Left ventricle myocardium superior (tissue), 1 donor: ENCODE results near the gene COX15. TPM values are rescaled to one million over a fixed set of nuclear protein-coding genes. Genes with fewer than 3 reads are reported as not detected.

Source experiments
- ATAC-seq: fragments of 200-7000 bp; cut with Tn5 transposase; one replicate; pipeline ENCODE4 v1.9.1; 2020; ENCODE audit warnings: mild to moderate bottlenecking, moderate library complexity
- DNase-seq: peaks from one replicate; pipeline ENCODE4 v3.0.0-alpha.2; 2020
- intact Hi-C: fragments of 100-400 bp; cut with micrococcal nuclease; formaldehyde crosslinking; loops from one replicate; pipeline ENCODE4 v1.11.0; 2022
- total RNA-seq: library from RNA; stranded (reverse); fragmentation: NEBNext Ultra II Directional; extraction: Animal tissue kit (Norgen Biotek cat#: 25700); gene quantifications from one replicate; pipeline ENCODE4 v1.2.1, GENCODE V29; 2021
- donor health status: DM: no; HTN: yes; CAD: no; lungs with severe emphysema.

COX15 gene
- total RNA-seq, 1 donor from 2014 or later: 35.7 TPM

DNA sequence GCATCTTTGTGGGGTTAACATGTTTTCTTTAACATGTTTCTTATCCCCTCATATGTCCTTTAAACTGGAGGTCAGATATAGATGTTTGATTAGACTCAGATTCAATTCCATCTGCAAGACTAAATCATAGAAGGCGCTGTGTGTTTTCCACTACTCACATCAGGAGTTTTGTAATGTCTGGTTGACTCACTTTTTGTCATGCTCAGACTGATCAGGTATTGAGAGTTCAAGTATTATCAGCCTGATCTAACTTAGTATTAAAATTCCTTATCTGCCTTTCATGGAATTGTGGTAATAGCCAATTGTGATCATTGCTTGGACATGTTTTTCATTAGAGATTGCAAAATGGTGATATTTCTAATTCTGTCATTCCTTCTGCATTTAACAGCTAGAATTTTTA lies 42.5 kb downstream of the COX15 start:
- no peak for ATAC-seq
- DNase-seq: no peak
- intact Hi-C loops: no loop called here

DNA sequence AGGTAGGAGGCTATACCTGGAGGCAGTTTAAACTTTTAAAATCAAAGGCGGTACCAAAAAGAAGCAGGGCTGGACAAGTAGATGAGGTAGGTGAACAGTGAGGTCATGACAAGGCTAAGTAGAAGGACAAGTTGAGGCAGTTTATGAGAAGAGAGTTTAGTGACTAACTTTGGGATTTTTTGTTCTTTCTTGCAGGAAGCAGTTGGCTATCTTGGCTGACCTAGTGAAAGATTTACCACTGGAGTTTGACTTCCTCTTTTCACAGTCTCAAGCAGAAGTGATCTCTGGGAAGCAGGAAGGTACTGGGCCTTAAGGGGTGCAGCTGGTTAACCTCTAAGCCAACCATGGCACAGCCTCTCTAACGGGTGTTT lies 46.3 kb downstream of the COX15 start:
- intact Hi-C loops: no loop called here
- DNase-seq: no peak
- peak; percentile 43 for ATAC-seq

DNA sequence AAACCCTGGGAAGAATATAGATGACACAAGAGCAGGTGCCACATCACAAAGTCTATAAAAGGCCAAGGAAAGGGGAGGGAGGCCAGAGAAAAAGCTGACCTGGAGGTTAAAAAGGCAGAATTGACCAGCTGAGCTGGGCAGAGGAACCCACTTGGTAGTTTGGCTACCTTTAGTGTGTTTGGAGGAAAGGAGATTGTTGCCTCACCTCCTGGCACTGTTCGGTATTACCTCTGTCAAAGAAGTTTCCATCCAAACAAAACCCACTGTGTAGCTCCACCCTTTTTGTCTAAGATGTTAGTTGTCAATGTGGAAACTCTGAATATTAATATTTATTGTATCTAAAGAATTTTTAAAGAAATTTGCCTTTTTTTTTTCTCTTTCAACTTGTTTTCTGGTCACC lies 49.2 kb downstream of the COX15 start:
- no peak for DNase-seq
- intact Hi-C loops: no loop called here
- no peak for ATAC-seq

Other genes starting within 250 kb of the COX15 start
- gene NKX2-3, start 199.2 kb downstream of the COX15 start, total RNA-seq: not detected
- 43.1 TPM for gene SLC25A28, start 111.7 kb downstream of the COX15 start, total RNA-seq
- 2.7 TPM for gene ENTPD7, start 72.6 kb downstream of the COX15 start, total RNA-seq
- gene CUTC, start 107 bp upstream of the COX15 start, total RNA-seq: 36.9 TPM
- 0.25 TPM for gene ABCC2, start 50.5 kb upstream of the COX15 start, total RNA-seq